Measurements from ENCODE around the gene TAGLN3.

The TAGLN3 gene

GRCh38 chr3:111998636-111999483 lies at the start of gene TAGLN3:
TSS of gene TAGLN3 (plus strand) at chr3:111998922. CDS start at chr3:111999423, 501 bp downstream.
- Mint-ChIP-seq H3K27me3 (no peaks in the 10 kb centered on the region), H3K4me1 (peaks cover 58% of the 10 kb centered on the region)

GRCh38 chr3:111949712-111950111 lies 49.0 kb upstream of the TAGLN3 start:
- H3K27me3 Mint-ChIP-seq, result peaks cover 3% of the 10 kb centered on the region
- no peaks in the 10 kb centered on the region for H3K4me1 Mint-ChIP-seq
- H3K36me3 Mint-ChIP-seq, result peaks cover 3% of the 10 kb centered on the region

More at GRCh38 chr3:111998636-111999483, at the start of gene TAGLN3:
- H3K9me3 Mint-ChIP-seq, result no peaks in the 10 kb centered on the region
- peak within 1 kb of the TSS; percentile 81 for H3K4me3 Mint-ChIP-seq
- H3K36me3 Mint-ChIP-seq, result no peaks in the 10 kb centered on the region
- H3K27ac Mint-ChIP-seq, result peak within 1 kb of the TSS; percentile 8

GRCh38 chr3:111951032-111951431 lies 47.7 kb upstream of the TAGLN3 start:
- Mint-ChIP-seq H3K27me3 (peaks cover 3% of the 10 kb centered on the region), H3K27ac (no peak overlapping the region)

More at GRCh38 chr3:111949712-111950111, 49.0 kb upstream of the TAGLN3 start:
- no peak overlapping the region for H3K27ac Mint-ChIP-seq
- no peak overlapping the region for H3K4me3 Mint-ChIP-seq
- no peaks in the 10 kb centered on the region for H3K9me3 Mint-ChIP-seq

GRCh38 chr3:111952086-111952485 lies 46.6 kb upstream of the TAGLN3 start:
- Mint-ChIP-seq H3K27me3 (no peaks in the 10 kb centered on the region), H3K4me3 (no peak overlapping the region), H3K27ac (no peak overlapping the region), H3K9me3 (no peaks in the 10 kb centered on the region), H3K36me3 (no peaks in the 10 kb centered on the region), H3K4me1 (no peaks in the 10 kb centered on the region)

More at GRCh38 chr3:111951032-111951431, 47.7 kb upstream of the TAGLN3 start:
- H3K36me3 Mint-ChIP-seq, result no peaks in the 10 kb centered on the region
- H3K4me1 Mint-ChIP-seq, result no peaks in the 10 kb centered on the region
- H3K4me3 Mint-ChIP-seq, result no peak overlapping the region
- H3K9me3 Mint-ChIP-seq, result no peaks in the 10 kb centered on the region

- H3K36me3 Mint-ChIP-seq, result no peaks in the 10 kb centered on the region
- H3K27ac Mint-ChIP-seq, result no peak overlapping the region
- no peaks in the 10 kb centered on the region for H3K27me3 Mint-ChIP-seq
- H3K4me3 Mint-ChIP-seq, result no peak overlapping the region
- no peaks in the 10 kb centered on the region for H3K4me1 Mint-ChIP-seq
- no peaks in the 10 kb centered on the region for H3K9me3 Mint-ChIP-seq
Observed at GRCh38 chr3:111952866-111953450, 45.8 kb upstream of the TAGLN3 start.

- no peaks in the 10 kb centered on the region for H3K9me3 Mint-ChIP-seq
- H3K36me3 Mint-ChIP-seq, result no peaks in the 10 kb centered on the region
- no peaks in the 10 kb centered on the region for H3K27me3 Mint-ChIP-seq
- H3K27ac Mint-ChIP-seq, result no peak overlapping the region
- H3K4me3 Mint-ChIP-seq, result no peak overlapping the region
- no peaks in the 10 kb centered on the region for H3K4me1 Mint-ChIP-seq
Observed at GRCh38 chr3:111954228-111954990, 44.3 kb upstream of the TAGLN3 start.

- H3K9me3 Mint-ChIP-seq, result no peaks in the 10 kb centered on the region
- no peaks in the 10 kb centered on the region for H3K27me3 Mint-ChIP-seq
- no peak overlapping the region for H3K4me3 Mint-ChIP-seq
- no peak overlapping the region for H3K27ac Mint-ChIP-seq
- H3K36me3 Mint-ChIP-seq, result no peaks in the 10 kb centered on the region
- H3K4me1 Mint-ChIP-seq, result no peaks in the 10 kb centered on the region
Observed at GRCh38 chr3:111955876-111956275, 42.8 kb upstream of the TAGLN3 start.

GRCh38 chr3:111956449-111956848 lies 42.3 kb upstream of the TAGLN3 start:
- H3K27ac Mint-ChIP-seq, result no peak overlapping the region
- H3K36me3 Mint-ChIP-seq, result no peaks in the 10 kb centered on the region
- H3K27me3 Mint-ChIP-seq, result no peaks in the 10 kb centered on the region
- no peak overlapping the region for H3K4me3 Mint-ChIP-seq
- H3K9me3 Mint-ChIP-seq, result no peaks in the 10 kb centered on the region
- no peaks in the 10 kb centered on the region for H3K4me1 Mint-ChIP-seq

- H3K9me3 Mint-ChIP-seq, result no peaks in the 10 kb centered on the region
- no peaks in the 10 kb centered on the region for H3K4me1 Mint-ChIP-seq
- H3K27me3 Mint-ChIP-seq, result no peaks in the 10 kb centered on the region
- H3K27ac Mint-ChIP-seq, result no peak overlapping the region
- H3K4me3 Mint-ChIP-seq, result no peak overlapping the region
- H3K36me3 Mint-ChIP-seq, result no peaks in the 10 kb centered on the region
Observed at GRCh38 chr3:111956995-111957734, 41.6 kb upstream of the TAGLN3 start.

- no peaks in the 10 kb centered on the region for H3K36me3 Mint-ChIP-seq
- H3K4me1 Mint-ChIP-seq, result peaks cover 12% of the 10 kb centered on the region
- H3K27me3 Mint-ChIP-seq, result no peaks in the 10 kb centered on the region
- no peak overlapping the region for H3K27ac Mint-ChIP-seq
- H3K9me3 Mint-ChIP-seq, result no peaks in the 10 kb centered on the region
- no peak overlapping the region for H3K4me3 Mint-ChIP-seq
Observed at GRCh38 chr3:111961461-111962164, 37.1 kb upstream of the TAGLN3 start.

- H3K9me3 Mint-ChIP-seq, result no peaks in the 10 kb centered on the region
- peaks cover 17% of the 10 kb centered on the region for H3K4me1 Mint-ChIP-seq
- no peaks in the 10 kb centered on the region for H3K36me3 Mint-ChIP-seq
- H3K27me3 Mint-ChIP-seq, result no peaks in the 10 kb centered on the region
- H3K27ac Mint-ChIP-seq, result no peak overlapping the region
- H3K4me3 Mint-ChIP-seq, result no peak overlapping the region
Observed at GRCh38 chr3:111963424-111963823, 35.3 kb upstream of the TAGLN3 start.

GRCh38 chr3:111965484-111965883 lies 33.2 kb upstream of the TAGLN3 start:
- peaks cover 17% of the 10 kb centered on the region for H3K4me1 Mint-ChIP-seq
- H3K27ac Mint-ChIP-seq, result no peak overlapping the region
- H3K27me3 Mint-ChIP-seq, result no peaks in the 10 kb centered on the region
- H3K4me3 Mint-ChIP-seq, result no peak overlapping the region
- no peaks in the 10 kb centered on the region for H3K36me3 Mint-ChIP-seq
- no peaks in the 10 kb centered on the region for H3K9me3 Mint-ChIP-seq

- Mint-ChIP-seq H3K27me3 (no peaks in the 10 kb centered on the region), H3K4me3 (no peak overlapping the region), H3K9me3 (no peaks in the 10 kb centered on the region), H3K4me1 (peaks cover 17% of the 10 kb centered on the region), H3K27ac (no peak overlapping the region), H3K36me3 (no peaks in the 10 kb centered on the region)
Observed at GRCh38 chr3:111967068-111967467, 31.7 kb upstream of the TAGLN3 start.

- no peaks in the 10 kb centered on the region for H3K27me3 Mint-ChIP-seq
- no peaks in the 10 kb centered on the region for H3K36me3 Mint-ChIP-seq
- H3K4me3 Mint-ChIP-seq, result peak overlapping the region; percentile 5
- no peaks in the 10 kb centered on the region for H3K9me3 Mint-ChIP-seq
- H3K27ac Mint-ChIP-seq, result peak overlapping the region; percentile 16
- peaks cover 17% of the 10 kb centered on the region for H3K4me1 Mint-ChIP-seq
Observed at GRCh38 chr3:111967651-111968274, 31.0 kb upstream of the TAGLN3 start.
